Measurements from ENCODE around the gene SMCR8. TPM values are rescaled to one million over a fixed set of nuclear protein-coding genes. Genes with fewer than 3 reads are reported as not detected.

Gene SMCR8
- total and polyA plus RNA-seq, 9 of the 15 experiments (the other 6 are each of a cell fraction or from before 2014, with no cell fraction given), result 0.25 to 8.8 (median 4.9) TPM

GRCh38 chr17:18339933-18340332, 24.8 kb downstream of the SMCR8 start (continued):
- TF ChIP-seq E2F6 (IDR thresholded peaks at IDR 0.05; ENCODE audit: borderline replicate concordance in 1 of 2, extremely low read depth in 1 of 2, insufficient read depth in 1 of 2, insufficient read length in 1 of 2, low read depth in 1 of 2, low read length in 1 of 2, poor library complexity in 1 of 2, severe bottlenecking in 1 of 2) (no peak), MTA3 (IDR thresholded peaks at IDR 0.05; ENCODE audit: borderline replicate concordance) (no peak), ZBTB12 (CRISPR knock-in tag; IDR thresholded peaks at IDR 0.05) (no peak)

GRCh38 chr17:18344021-18344420, 28.9 kb downstream of the SMCR8 start:
- 88% methylated on average over 5 of the region's 5 CpGs for WGBS (ENCODE audit: insufficient coverage, low coverage, missing lambda C conversion rate)
- H3K36me3 ChIP-seq (ENCODE audit: control insufficient read depth, insufficient read depth, low read length), result peaks cover 60% of the 10 kb centered on the region; the same call in 2 of the 3 replicates
- H3K9me3 ChIP-seq (replicated peaks; ENCODE audit: control insufficient read depth, insufficient read depth, low read depth, low read length), result no peaks in the 10 kb centered on the region
- H3K4me2 ChIP-seq (ENCODE audit: insufficient read depth, low read length), result no peak overlapping the region
- no peak overlapping the region for H3K4me3 ChIP-seq
- H3K9ac ChIP-seq (ENCODE audit: insufficient read depth in 1 of 2, low read depth in 2 of 2, low read length in 2 of 2), result no peak overlapping the region
- no peaks in the 10 kb centered on the region for H3K9me1 ChIP-seq (ENCODE audit: control insufficient read depth, insufficient read depth, low read length)
- ATAC-seq (no peak), DNase-seq (ENCODE audit: extremely low read depth in 1 of 4, low spot score in 3 of 4) (no peak), FAIRE-seq (no peak)
- H3K79me2 ChIP-seq (ENCODE audit: control insufficient read depth, insufficient read depth, low read length), result no peaks in the 10 kb centered on the region
- H2AFZ ChIP-seq (ENCODE audit: low read depth, low read length), result no peak overlapping the region
- H3K27ac ChIP-seq (ENCODE audit: extremely low read depth, low read depth, low read length), result no peak overlapping the region
- in situ Hi-C loops (cut with MboI) (no loop called here), intact Hi-C loops (cut with micrococcal nuclease) (no loop called here)
- CTCF ChIA-PET (ENCODE audit: low intra/inter-chr PET ratio), result no interaction called here
- TF ChIP-seq ATF2 (CRISPR knock-in tag; IDR thresholded peaks at IDR 0.05) (no peak), ILK (tag; IDR thresholded peaks at IDR 0.05; ENCODE audit: borderline replicate concordance, low read depth) (no peak), RFX7 (CRISPR knock-in tag; IDR thresholded peaks at IDR 0.05) (no peak), ZNF717 (CRISPR knock-in tag; IDR thresholded peaks at IDR 0.05) (no peak), CEBPZ (IDR thresholded peaks at IDR 0.05; ENCODE audit: borderline replicate concordance, low read depth, low read length) (no peak), NFXL1 (CRISPR knock-in tag; IDR thresholded peaks at IDR 0.05) (no peak), POU5F1 (IDR thresholded peaks at IDR 0.05; ENCODE audit: borderline replicate concordance, low read depth, low read length, partially characterized antibody) (no peak), SMAD1 (IDR thresholded peaks at IDR 0.05; ENCODE audit: low read depth, low read length, partially characterized antibody) (no peak)
- POLR2A ChIA-PET, result no interaction called here
- no peaks in the 10 kb centered on the region for H3K27me3 ChIP-seq (ENCODE audit: control insufficient read depth in 2 of 2, insufficient read depth in 2 of 2, low read length in 2 of 2)
- H3K4me1 ChIP-seq (replicated peaks in 1 of 2; ENCODE audit: control insufficient read depth in 2 of 2, insufficient read depth in 2 of 2, low read length in 2 of 2), result no peaks in the 10 kb centered on the region; a peak in 1 of 5 replicates
- no TSS peak for BruUV-seq (replicated peaks)
- H4K20me1 ChIP-seq (replicated peaks; ENCODE audit: control insufficient read depth, insufficient read depth, low read length), result no peaks in the 10 kb centered on the region

Data from K562 (cell line).